ENCODE data around the gene GTF2H2.
"Not testable (repeated sequence)": the region's sequence is repeated elsewhere in the genome, so short reads cannot be mapped to it uniquely, and the experiment has no call there.

DNA sequence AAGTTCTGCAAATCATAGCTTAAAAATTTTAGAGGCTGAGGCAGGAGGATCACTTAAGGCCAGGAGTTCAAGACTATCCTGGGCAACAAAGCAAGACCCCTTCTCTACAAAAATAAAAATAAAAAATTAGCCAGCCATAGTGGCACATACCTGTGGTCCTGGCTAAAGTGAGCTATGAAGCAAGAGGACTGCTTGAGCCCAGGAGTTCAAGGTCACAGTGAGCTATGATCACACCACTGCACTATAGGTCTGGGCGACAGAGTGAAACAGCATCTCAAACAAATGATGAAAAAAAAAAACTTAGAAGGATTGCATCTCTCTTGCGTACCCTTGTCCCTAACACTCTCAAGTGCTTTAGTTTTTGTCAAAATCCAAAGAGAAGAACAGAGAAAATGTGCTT is 21.3 kb upstream of the GTF2H2 start:
- not testable (repeated sequence) for TF ChIP-seq POLR2A (IDR thresholded peaks at IDR 0.05)
- TF ChIP-seq, protein P1, sequence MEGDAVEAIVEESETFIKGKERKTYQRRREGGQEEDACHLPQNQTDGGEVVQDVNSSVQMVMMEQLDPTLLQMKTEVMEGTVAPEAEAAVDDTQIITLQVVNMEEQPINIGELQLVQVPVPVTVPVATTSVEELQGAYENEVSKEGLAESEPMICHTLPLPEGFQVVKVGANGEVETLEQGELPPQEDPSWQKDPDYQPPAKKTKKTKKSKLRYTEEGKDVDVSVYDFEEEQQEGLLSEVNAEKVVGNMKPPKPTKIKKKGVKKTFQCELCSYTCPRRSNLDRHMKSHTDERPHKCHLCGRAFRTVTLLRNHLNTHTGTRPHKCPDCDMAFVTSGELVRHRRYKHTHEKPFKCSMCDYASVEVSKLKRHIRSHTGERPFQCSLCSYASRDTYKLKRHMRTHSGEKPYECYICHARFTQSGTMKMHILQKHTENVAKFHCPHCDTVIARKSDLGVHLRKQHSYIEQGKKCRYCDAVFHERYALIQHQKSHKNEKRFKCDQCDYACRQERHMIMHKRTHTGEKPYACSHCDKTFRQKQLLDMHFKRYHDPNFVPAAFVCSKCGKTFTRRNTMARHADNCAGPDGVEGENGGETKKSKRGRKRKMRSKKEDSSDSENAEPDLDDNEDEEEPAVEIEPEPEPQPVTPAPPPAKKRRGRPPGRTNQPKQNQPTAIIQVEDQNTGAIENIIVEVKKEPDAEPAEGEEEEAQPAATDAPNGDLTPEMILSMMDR (IDR thresholded peaks at IDR 0.05) = not testable (repeated sequence)

All from adrenal gland (tissue), 5 donors.